ENCODE measurements around the gene NIPA2. TPM values are rescaled to one million over a fixed set of nuclear protein-coding genes. Genes with fewer than 3 reads are reported as not detected.
A peak's percentile ranks its signal among the peaks of the same experiment; 100 is the strongest.

The NIPA2 gene
- total RNA-seq, 4 donors from 2014 or later: 29.9 to 41.3 (median 34.5) TPM

GRCh38 chr15:22868495-22868894 is 30.0 kb downstream of the NIPA2 start:
- Histone ChIP-seq H3K27ac (replicated peaks in 1 of 4) (no peak overlapping the region), H3K4me1 (peaks cover 0 to 12% (median 8%) of the 10 kb centered on the region in 4 donors), H3K27me3 (no peaks in the 10 kb centered on the region), H3K9me3 (no peaks in the 10 kb centered on the region), H3K4me3 (no peak overlapping the region), H3K36me3 (peaks cover 37 to 98% (median 82%) of the 10 kb centered on the region in 4 donors)
- DNase-seq (ENCODE audit: extremely low spot score): no peak
- no peak for TF ChIP-seq POLR2A (IDR thresholded peaks at IDR 0.05; ENCODE audit: low read depth)
- TF ChIP-seq, protein P1, sequence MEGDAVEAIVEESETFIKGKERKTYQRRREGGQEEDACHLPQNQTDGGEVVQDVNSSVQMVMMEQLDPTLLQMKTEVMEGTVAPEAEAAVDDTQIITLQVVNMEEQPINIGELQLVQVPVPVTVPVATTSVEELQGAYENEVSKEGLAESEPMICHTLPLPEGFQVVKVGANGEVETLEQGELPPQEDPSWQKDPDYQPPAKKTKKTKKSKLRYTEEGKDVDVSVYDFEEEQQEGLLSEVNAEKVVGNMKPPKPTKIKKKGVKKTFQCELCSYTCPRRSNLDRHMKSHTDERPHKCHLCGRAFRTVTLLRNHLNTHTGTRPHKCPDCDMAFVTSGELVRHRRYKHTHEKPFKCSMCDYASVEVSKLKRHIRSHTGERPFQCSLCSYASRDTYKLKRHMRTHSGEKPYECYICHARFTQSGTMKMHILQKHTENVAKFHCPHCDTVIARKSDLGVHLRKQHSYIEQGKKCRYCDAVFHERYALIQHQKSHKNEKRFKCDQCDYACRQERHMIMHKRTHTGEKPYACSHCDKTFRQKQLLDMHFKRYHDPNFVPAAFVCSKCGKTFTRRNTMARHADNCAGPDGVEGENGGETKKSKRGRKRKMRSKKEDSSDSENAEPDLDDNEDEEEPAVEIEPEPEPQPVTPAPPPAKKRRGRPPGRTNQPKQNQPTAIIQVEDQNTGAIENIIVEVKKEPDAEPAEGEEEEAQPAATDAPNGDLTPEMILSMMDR (IDR thresholded peaks at IDR 0.05): no peak
- TF ChIP-seq EP300 (IDR thresholded peaks at IDR 0.05): no peak
- TF ChIP-seq POLR2AphosphoS5 (IDR thresholded peaks at IDR 0.05): no peak
- intact Hi-C loops (cut with DNase I): no loop called here
- WGBS: 29% methylated on average over 4 of the region's 4 CpGs

DNA sequence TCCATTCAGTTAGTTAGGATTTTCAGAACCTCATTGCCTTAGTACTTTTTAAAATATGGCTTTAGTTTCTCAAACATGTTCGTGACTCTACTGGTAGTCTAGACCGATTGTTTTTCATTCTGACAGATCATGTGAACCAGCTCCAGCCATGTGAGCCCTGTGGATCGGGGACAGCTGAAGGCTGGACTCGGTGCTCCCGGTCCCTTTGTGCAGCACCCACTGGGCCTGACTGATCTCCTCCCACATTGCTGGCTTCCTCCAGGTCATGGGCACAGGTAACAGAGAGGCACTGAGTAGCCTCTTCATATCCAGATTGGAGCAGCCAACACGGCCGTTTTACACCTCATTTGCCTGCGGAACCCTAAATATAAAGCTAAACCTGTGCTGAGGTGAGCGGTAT is 30.5 kb downstream of the NIPA2 start:
- Histone ChIP-seq H3K9me3 (no peaks in the 10 kb centered on the region), H3K27ac (replicated peaks in 1 of 4) (peak overlapping the region in 1 of 4 donors; percentile 18), H3K4me1 (peaks cover 0 to 12% (median 8%) of the 10 kb centered on the region in 4 donors), H3K27me3 (no peaks in the 10 kb centered on the region), H3K36me3 (peaks cover 42 to 98% (median 84%) of the 10 kb centered on the region in 4 donors), H3K4me3 (no peak overlapping the region)
- TF ChIP-seq POLR2AphosphoS5 (IDR thresholded peaks at IDR 0.05): no peak
- no peak for TF ChIP-seq POLR2A (IDR thresholded peaks at IDR 0.05; ENCODE audit: low read depth)
- TF ChIP-seq EP300 (IDR thresholded peaks at IDR 0.05): no peak
- TF ChIP-seq, protein P1 (IDR thresholded peaks at IDR 0.05): no peak
- DNase-seq (ENCODE audit: extremely low spot score): no peak
- 66% methylated on average over 9 of the region's 9 CpGs for WGBS
- intact Hi-C loops (cut with DNase I): no loop called here

DNA sequence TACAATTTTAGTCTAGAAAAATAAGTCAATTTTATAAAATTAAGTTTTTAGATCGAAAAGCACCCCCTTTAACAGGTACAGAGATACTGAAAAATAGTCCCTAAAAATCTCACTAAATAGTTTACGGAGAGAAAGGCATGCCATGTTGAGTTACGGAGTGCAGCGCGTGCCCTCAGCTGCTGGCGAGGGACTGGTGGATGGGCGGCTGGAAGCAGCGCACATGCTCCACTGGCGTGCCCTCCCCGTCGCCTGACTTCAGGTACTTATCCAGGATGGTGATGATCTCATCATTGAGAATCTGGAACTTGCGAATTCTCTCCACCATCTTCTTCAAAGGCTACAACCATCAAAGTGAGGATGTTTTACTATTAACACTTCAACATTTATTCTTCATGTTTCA is 31.4 kb downstream of the NIPA2 start:
- TF ChIP-seq POLR2A (IDR thresholded peaks at IDR 0.05; ENCODE audit: low read depth): no peak
- no peak for TF ChIP-seq POLR2AphosphoS5 (IDR thresholded peaks at IDR 0.05)
- TF ChIP-seq, protein P1 (IDR thresholded peaks at IDR 0.05): no peak
- TF ChIP-seq EP300 (IDR thresholded peaks at IDR 0.05): no peak
- Histone ChIP-seq H3K4me3 (no peak overlapping the region), H3K9me3 (no peaks in the 10 kb centered on the region), H3K27me3 (no peaks in the 10 kb centered on the region), H3K4me1 (peaks cover 0 to 12% (median 8%) of the 10 kb centered on the region in 4 donors), H3K36me3 (peaks cover 51 to 99% (median 85%) of the 10 kb centered on the region in 4 donors), H3K27ac (replicated peaks in 1 of 4) (no peak overlapping the region)
- WGBS: 99% methylated on average over 12 of the region's 12 CpGs
- no peak for DNase-seq (ENCODE audit: extremely low spot score)
- intact Hi-C loops (cut with DNase I): no loop called here

DNA sequence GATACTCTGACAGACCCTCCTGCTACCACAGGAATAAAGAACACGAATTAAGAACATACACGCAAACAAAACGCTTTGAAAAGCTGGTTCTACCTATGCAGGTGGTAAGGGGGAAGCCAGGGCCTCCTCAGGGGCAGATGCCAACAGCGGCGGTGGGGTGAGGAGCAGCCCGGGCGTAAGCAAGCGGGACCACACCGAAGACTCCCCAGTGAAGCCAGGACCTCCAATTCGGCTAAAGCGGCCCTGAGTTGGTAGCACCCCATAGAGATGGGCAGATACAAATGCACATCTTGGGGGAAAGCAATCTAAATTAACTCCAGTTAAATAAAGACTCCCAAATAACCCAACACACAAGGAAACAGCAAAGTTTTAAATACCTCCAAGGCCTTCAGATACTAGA is 32.4 kb downstream of the NIPA2 start:
- peaks cover 61 to 100% (median 85%) of the 10 kb centered on the region in 4 donors for H3K36me3 ChIP-seq
- intact Hi-C loops (cut with DNase I): no loop called here
- no peak overlapping the region for H3K27ac ChIP-seq (replicated peaks in 1 of 4)
- 99% methylated on average over 11 of the region's 11 CpGs for WGBS
- no peaks in the 10 kb centered on the region for H3K9me3 ChIP-seq
- H3K4me3 ChIP-seq: no peak overlapping the region
- TF ChIP-seq POLR2A (IDR thresholded peaks at IDR 0.05; ENCODE audit: low read depth) (no peak), EP300 (IDR thresholded peaks at IDR 0.05) (no peak), POLR2AphosphoS5 (IDR thresholded peaks at IDR 0.05) (no peak)
- TF ChIP-seq, protein P1 (IDR thresholded peaks at IDR 0.05): no peak
- H3K27me3 ChIP-seq: no peaks in the 10 kb centered on the region
- H3K4me1 ChIP-seq: peaks cover 0 to 12% (median 8%) of the 10 kb centered on the region in 4 donors
- DNase-seq (ENCODE audit: extremely low spot score): no peak
